ENCODE measurements around the gene PPIH. TPM values are rescaled to one million over a fixed set of nuclear protein-coding genes. Genes with fewer than 3 reads are reported as not detected.
"Not testable (repeated sequence)": the region's sequence is repeated elsewhere in the genome, so short reads cannot be mapped to it uniquely, and the experiment has no call there.

The PPIH gene
- total RNA-seq, 3 donors from 2014 or later (not counting 1 experiment from before 2014, with no cell fraction given), result 41.2 to 50.3 (median 43.1) TPM

DNA sequence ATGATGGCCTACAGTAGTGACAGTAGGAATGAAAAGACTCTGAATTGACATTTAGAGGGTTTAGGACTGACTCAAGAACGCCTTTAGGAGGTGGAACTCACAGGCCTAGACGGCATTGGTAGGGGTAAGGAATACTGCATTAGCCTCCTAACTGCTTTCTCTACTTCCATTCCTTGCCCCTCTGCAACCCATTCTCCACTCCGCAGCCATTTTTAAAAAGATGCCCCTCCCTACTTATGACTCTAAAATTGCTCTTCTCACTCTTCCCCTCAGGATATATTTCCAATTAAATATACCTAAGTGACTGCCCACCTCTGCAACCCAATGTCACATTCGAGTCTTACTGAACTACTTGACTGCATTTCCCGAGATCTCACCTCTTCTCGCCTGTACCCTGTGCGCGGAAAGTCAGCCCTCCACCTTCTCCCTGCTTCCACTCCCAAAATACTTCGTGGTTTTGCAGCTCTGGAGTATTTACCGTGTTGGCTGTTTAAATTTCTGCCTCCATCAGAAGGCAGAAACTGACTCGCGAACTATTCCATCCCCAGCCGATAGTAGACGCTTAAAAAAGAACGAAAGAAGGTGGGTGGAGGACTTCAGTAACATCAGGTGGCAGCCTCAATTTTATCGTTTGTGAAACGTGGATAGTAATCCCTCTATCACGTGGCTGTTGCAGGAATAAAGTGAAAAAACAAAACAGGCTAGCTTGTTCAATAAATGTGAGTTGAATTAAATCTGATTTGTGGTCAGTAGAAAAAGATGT is 22.9 kb downstream of the PPIH start:
- Mint-ChIP-seq H3K27me3 (ENCODE audit: low read depth in 2 of 2) (no peaks in the 10 kb centered on the region), H3K36me3 (peaks cover 7% of the 10 kb centered on the region), H3K9me3 (no peaks in the 10 kb centered on the region), H3K27ac (peak overlapping the region; percentile 93 to 98), H3K4me1 (peaks cover 43 to 45% of the 10 kb centered on the region in 2 donors), H3K4me3 (peak overlapping the region; percentile 100)
- 3% methylated on average over 16 of the region's 18 CpGs for WGBS (ENCODE audit: insufficient coverage)
- Histone ChIP-seq H3K9me3 (ENCODE audit: control insufficient read depth, insufficient read depth, low read length) (no peaks in the 10 kb centered on the region), H3K27me3 (ENCODE audit: control insufficient read depth, insufficient read depth, low read length) (no peaks in the 10 kb centered on the region), H3K27ac (ENCODE audit: low read length) (peak overlapping the region; percentile 88), H3K36me3 (ENCODE audit: control insufficient read depth, insufficient read depth, low read length) (peaks cover 20% of the 10 kb centered on the region), H3K4me3 (ENCODE audit: low read length) (peak overlapping the region; percentile 79), H3K4me1 (ENCODE audit: control insufficient read depth, insufficient read depth, low read length) (peaks cover 16% of the 10 kb centered on the region)
- peak in 1 of 2 donors; percentile 63 for DNase-seq
- TF ChIP-seq, protein P1, sequence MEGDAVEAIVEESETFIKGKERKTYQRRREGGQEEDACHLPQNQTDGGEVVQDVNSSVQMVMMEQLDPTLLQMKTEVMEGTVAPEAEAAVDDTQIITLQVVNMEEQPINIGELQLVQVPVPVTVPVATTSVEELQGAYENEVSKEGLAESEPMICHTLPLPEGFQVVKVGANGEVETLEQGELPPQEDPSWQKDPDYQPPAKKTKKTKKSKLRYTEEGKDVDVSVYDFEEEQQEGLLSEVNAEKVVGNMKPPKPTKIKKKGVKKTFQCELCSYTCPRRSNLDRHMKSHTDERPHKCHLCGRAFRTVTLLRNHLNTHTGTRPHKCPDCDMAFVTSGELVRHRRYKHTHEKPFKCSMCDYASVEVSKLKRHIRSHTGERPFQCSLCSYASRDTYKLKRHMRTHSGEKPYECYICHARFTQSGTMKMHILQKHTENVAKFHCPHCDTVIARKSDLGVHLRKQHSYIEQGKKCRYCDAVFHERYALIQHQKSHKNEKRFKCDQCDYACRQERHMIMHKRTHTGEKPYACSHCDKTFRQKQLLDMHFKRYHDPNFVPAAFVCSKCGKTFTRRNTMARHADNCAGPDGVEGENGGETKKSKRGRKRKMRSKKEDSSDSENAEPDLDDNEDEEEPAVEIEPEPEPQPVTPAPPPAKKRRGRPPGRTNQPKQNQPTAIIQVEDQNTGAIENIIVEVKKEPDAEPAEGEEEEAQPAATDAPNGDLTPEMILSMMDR (IDR thresholded peaks at IDR 0.05), result no peak
- intact Hi-C loops (cut with micrococcal nuclease), result loop anchor here (5.0 kb wide), 2 partner anchors 86 to 219 kb away; partner anchors contain the start of genes C1orf50, CCDC30 and P3H1
- ATAC-seq, result no peak

DNA sequence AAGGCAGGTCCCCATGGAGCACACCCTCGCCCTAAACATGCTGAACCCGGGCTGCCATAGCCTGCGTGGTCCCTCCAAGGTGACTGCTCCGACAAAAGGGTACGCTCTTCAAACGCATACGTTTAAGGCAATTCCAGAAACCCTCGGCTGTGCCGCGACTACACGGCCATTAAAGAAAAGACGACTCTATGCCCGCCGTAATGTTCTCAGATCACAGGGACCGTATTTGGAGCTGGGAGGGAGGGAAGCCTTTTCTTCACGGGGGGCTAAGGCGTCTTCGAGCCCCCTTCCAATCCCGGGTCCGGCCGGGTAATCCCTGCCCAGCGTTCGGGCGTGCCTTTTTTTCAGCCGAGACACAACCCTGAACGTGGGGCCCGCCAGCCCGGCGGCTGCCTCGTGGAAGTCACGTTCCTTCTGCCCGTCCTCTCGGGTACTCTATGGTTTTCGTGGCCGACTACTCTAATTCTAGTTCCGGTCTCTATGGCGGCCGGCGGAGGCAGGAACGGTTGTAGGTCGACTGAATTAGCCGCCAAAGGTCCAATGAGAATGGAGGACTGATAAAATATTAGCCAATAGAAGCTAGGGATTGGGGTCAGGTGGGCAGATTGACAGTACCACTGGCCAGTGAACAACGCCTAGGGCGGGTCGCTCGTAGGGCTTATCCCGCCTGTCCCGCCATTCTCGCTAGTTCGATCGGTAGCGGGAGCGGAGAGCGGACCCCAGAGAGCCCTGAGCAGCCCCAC is 23.7 kb downstream of the PPIH start, which contains the start of gene YBX1:
Gene YBX1, plus strand, starts transcription at position 678 of the 743 bp plus-strand sequence. CDS start 148 bp downstream, outside the sequence.
- Histone ChIP-seq H3K9me3 (ENCODE audit: control insufficient read depth, insufficient read depth, low read length) (no peaks in the 10 kb centered on the region), H3K27me3 (ENCODE audit: control insufficient read depth, insufficient read depth, low read length) (no peaks in the 10 kb centered on the region), H3K4me3 (ENCODE audit: low read length) (peak within 1 kb of the TSS; percentile 79), H3K27ac (ENCODE audit: low read length) (peak within 1 kb of the TSS; percentile 88), H3K36me3 (ENCODE audit: control insufficient read depth, insufficient read depth, low read length) (peaks cover 15% of the 10 kb centered on the region), H3K4me1 (ENCODE audit: control insufficient read depth, insufficient read depth, low read length) (peaks cover 16% of the 10 kb centered on the region)
- H3K4me3 Mint-ChIP-seq, result peak within 1 kb of the TSS; percentile 100
- H3K27me3 Mint-ChIP-seq (ENCODE audit: low read depth in 2 of 2), result no peaks in the 10 kb centered on the region
- under 1% methylated on average over 54 of the region's 54 CpGs for WGBS (ENCODE audit: insufficient coverage)
- no peaks in the 10 kb centered on the region for H3K36me3 Mint-ChIP-seq
- intact Hi-C loops (cut with micrococcal nuclease), result loop anchor here (1.0 to 5.0 kb wide), 3 partner anchors 24 to 220 kb away; partner anchors contain the start of genes C1orf50, CCDC30, P3H1 and PPIH
- ATAC-seq, result peak; percentile 88 to 96 (median 91)
- H3K4me1 Mint-ChIP-seq, result peaks cover 46 to 51% of the 10 kb centered on the region in 2 donors
- H3K9me3 Mint-ChIP-seq, result no peaks in the 10 kb centered on the region
- TF ChIP-seq, protein P1 (IDR thresholded peaks at IDR 0.05), result no peak
- DNase-seq, result peak; percentile 96 to 97
- H3K27ac Mint-ChIP-seq, result peak within 1 kb of the TSS; percentile 93 to 98

DNA sequence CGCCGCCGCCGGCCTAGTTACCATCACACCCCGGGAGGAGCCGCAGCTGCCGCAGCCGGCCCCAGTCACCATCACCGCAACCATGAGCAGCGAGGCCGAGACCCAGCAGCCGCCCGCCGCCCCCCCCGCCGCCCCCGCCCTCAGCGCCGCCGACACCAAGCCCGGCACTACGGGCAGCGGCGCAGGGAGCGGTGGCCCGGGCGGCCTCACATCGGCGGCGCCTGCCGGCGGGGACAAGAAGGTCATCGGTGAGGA is 24.2 kb downstream of the PPIH start:
- peaks cover 51 to 54% of the 10 kb centered on the region in 2 donors for H3K4me1 Mint-ChIP-seq
- peak; percentile 10 to 21 (median 20) for ATAC-seq
- intact Hi-C loops (cut with micrococcal nuclease), result loop anchor here (1.0 to 5.0 kb wide), 3 partner anchors 24 to 220 kb away; partner anchors contain the start of genes C1orf50, CCDC30, P3H1 and PPIH

More for the DNA sequence above, 24.2 kb downstream of the PPIH start:
- Mint-ChIP-seq H3K4me3 (peak overlapping the region; percentile 100), H3K27ac (peak overlapping the region; percentile 93 to 98)
- not testable (repeated sequence) for H3K27me3 ChIP-seq (ENCODE audit: control insufficient read depth, insufficient read depth, low read length); H3K9me3 ChIP-seq (ENCODE audit: control insufficient read depth, insufficient read depth, low read length); DNase-seq; H3K27me3 Mint-ChIP-seq (ENCODE audit: low read depth in 2 of 2); H3K36me3 Mint-ChIP-seq; H3K9me3 Mint-ChIP-seq
- peak overlapping the region; percentile 59 for H3K27ac ChIP-seq (ENCODE audit: low read length)
- H3K36me3 ChIP-seq (ENCODE audit: control insufficient read depth, insufficient read depth, low read length), result peaks cover 15% of the 10 kb centered on the region
- peaks cover 16% of the 10 kb centered on the region for H3K4me1 ChIP-seq (ENCODE audit: control insufficient read depth, insufficient read depth, low read length)
- 0% methylated on average over 32 of the region's 33 CpGs for WGBS (ENCODE audit: insufficient coverage)
- H3K4me3 ChIP-seq (ENCODE audit: low read length), result peak overlapping the region; percentile 79

All from natural killer cell (primary cell).